AG09309 (cell line): ENCODE measurements around the gene ERCC2.

Experiments
- DNase-seq: peaks from one replicate; pipeline ENCODE4 v3.0.0-alpha.2; 2010; ENCODE audit warnings: low read depth
- H3K4me3 ChIP-seq: 2 replicates; pipeline ENCODE4 v1.5.1; 2011; ENCODE audit warnings: mild to moderate bottlenecking, low read depth, low read length, moderate library complexity; ENCODE audit not compliant: control insufficient read depth
- CTCF ChIP-seq: IDR thresholded peaks from 2 replicates; pipeline ENCODE4 v1.5.1; 2011; ENCODE audit warnings: mild to moderate bottlenecking, low read depth, low read length, inconsistent platforms; ENCODE audit not compliant: insufficient read depth, control insufficient read depth; ENCODE audit errors: missing control alignments

The ERCC2 gene

GRCh38 chr19:45405435-45406225 lies 35.3 kb upstream of the ERCC2 start:
- H3K4me3 ChIP-seq, result peak overlapping the region; percentile 87
- TF ChIP-seq CTCF, result no peak
- peak; percentile 59 for DNase-seq

- H3K4me3 ChIP-seq, result peak within 1 kb of the TSS; percentile 87
- DNase-seq, result no peak
- TF ChIP-seq CTCF, result no peak
These were observed 34.4 kb upstream of the ERCC2 start, which contains the start of gene PPP1R13L for GRCh38 chr19:45404557-45405434. Gene PPP1R13L, minus strand, starts transcription at chr19:45405069. Its CDS starts 6,751 bp downstream, at chr19:45398318.

- no peak for DNase-seq
- H3K4me3 ChIP-seq, result peak overlapping the region; percentile 87
These were observed 33.6 kb upstream of the ERCC2 start for GRCh38 chr19:45403781-45404556.

GRCh38 chr19:45403272-45403671 lies 32.9 kb upstream of the ERCC2 start:
- no peak for DNase-seq
- no peak for TF ChIP-seq CTCF
- H3K4me3 ChIP-seq, result no peak overlapping the region

More at GRCh38 chr19:45403781-45404556, 33.6 kb upstream of the ERCC2 start:
- peak; percentile 71 for TF ChIP-seq CTCF

- no peak overlapping the region for H3K4me3 ChIP-seq
- no peak for DNase-seq
- peak; percentile 24 for TF ChIP-seq CTCF
These were observed 32.1 kb upstream of the ERCC2 start for GRCh38 chr19:45402298-45403061.
